Activated T-cell treated with anti-CD3 and anti-CD28 coated beads, Interleukin-2, amount 50 U/mL, for 4 hours (primary cell): ENCODE results near the gene ABHD12B. TPM values are rescaled to one million over a fixed set of nuclear protein-coding genes. Genes with fewer than 3 reads are reported as not detected.
"Not testable (repeated sequence)": the region's sequence is repeated elsewhere in the genome, so short reads cannot be mapped to it uniquely, and the experiment has no call there.

Experiments used
- ATAC-seq, 2 donors: fragments of 200-7000 bp; cut with Tn5 transposase; one replicate each; pipeline ENCODE4 v1.10.0; 2021
- DNase-seq: peaks from one replicate; pipeline ENCODE4 v3.0.0-alpha.2; 2020
- H3K27me3 Mint-ChIP-seq: one replicate; pipeline ENCODE4 v1.8.0; 2021; ENCODE audit warnings: low read depth, mixed read lengths
- H3K36me3 Mint-ChIP-seq: one replicate; pipeline ENCODE4 v1.8.0; 2022; ENCODE audit warnings: mixed read lengths; ENCODE audit not compliant: insufficient read depth
- H3K4me1 Mint-ChIP-seq: one replicate; pipeline ENCODE4 v1.8.0; 2021; ENCODE audit warnings: low read depth, mixed read lengths
- H3K4me3 Mint-ChIP-seq: one replicate; pipeline ENCODE4 v1.8.0; 2021; ENCODE audit warnings: mild to moderate bottlenecking, moderate library complexity, mixed read lengths
- H3K9me3 Mint-ChIP-seq: one replicate; pipeline ENCODE4 v1.8.0; 2021; ENCODE audit warnings: mixed read lengths
- total RNA-seq, 3 donors: library from RNA; stranded (reverse); gene quantifications; one replicate each; pipeline ENCODE4 v1.2.1, GENCODE V29; 2021

The ABHD12B gene
- total RNA-seq, 3 donors from 2014 or later = not detected

- peaks cover 25% of the 10 kb centered on the region for H3K27me3 Mint-ChIP-seq
- no peaks in the 10 kb centered on the region for H3K36me3 Mint-ChIP-seq
- H3K4me1 Mint-ChIP-seq = no peaks in the 10 kb centered on the region
- no peaks in the 10 kb centered on the region for H3K9me3 Mint-ChIP-seq
- no peak for DNase-seq
- no peak for ATAC-seq
- no peak overlapping the region for H3K4me3 Mint-ChIP-seq
Observed at GRCh38 chr14:50928002-50928635, 56.3 kb downstream of the ABHD12B start.

GRCh38 chr14:50929506-50929905 is 57.7 kb downstream of the ABHD12B start:
- DNase-seq = no peak
- no peak for ATAC-seq
- Mint-ChIP-seq H3K36me3 (no peaks in the 10 kb centered on the region), H3K27me3 (peaks cover 24% of the 10 kb centered on the region), H3K9me3 (no peaks in the 10 kb centered on the region), H3K4me3 (no peak overlapping the region), H3K4me1 (no peaks in the 10 kb centered on the region)

- Mint-ChIP-seq H3K27me3 (peaks cover 23% of the 10 kb centered on the region), H3K9me3 (no peaks in the 10 kb centered on the region), H3K4me1 (no peaks in the 10 kb centered on the region), H3K36me3 (no peaks in the 10 kb centered on the region), H3K4me3 (no peak overlapping the region)
- ATAC-seq (no peak), DNase-seq (no peak)
Observed at GRCh38 chr14:50931559-50931958, 59.7 kb downstream of the ABHD12B start.

GRCh38 chr14:50932156-50932555 is 60.3 kb downstream of the ABHD12B start:
- DNase-seq (no peak), ATAC-seq (no peak)
- Mint-ChIP-seq H3K4me3 (no peak overlapping the region), H3K9me3 (no peaks in the 10 kb centered on the region), H3K36me3 (no peaks in the 10 kb centered on the region), H3K4me1 (no peaks in the 10 kb centered on the region), H3K27me3 (peaks cover 23% of the 10 kb centered on the region)

GRCh38 chr14:50932592-50933495 is 61.0 kb downstream of the ABHD12B start:
- H3K27me3 Mint-ChIP-seq = peaks cover 19% of the 10 kb centered on the region
- DNase-seq (no peak), ATAC-seq (no peak)
- H3K4me1 Mint-ChIP-seq = no peaks in the 10 kb centered on the region
- H3K36me3 Mint-ChIP-seq = no peaks in the 10 kb centered on the region
- H3K4me3 Mint-ChIP-seq = no peak overlapping the region
- no peaks in the 10 kb centered on the region for H3K9me3 Mint-ChIP-seq

- no peak overlapping the region for H3K4me3 Mint-ChIP-seq
- no peaks in the 10 kb centered on the region for H3K36me3 Mint-ChIP-seq
- peaks cover 16% of the 10 kb centered on the region for H3K27me3 Mint-ChIP-seq
- no peaks in the 10 kb centered on the region for H3K9me3 Mint-ChIP-seq
- H3K4me1 Mint-ChIP-seq = no peaks in the 10 kb centered on the region
- ATAC-seq (no peak), DNase-seq (no peak)
Observed at GRCh38 chr14:50935126-50936015, 63.5 kb downstream of the ABHD12B start.

GRCh38 chr14:50936016-50936340 is 64.1 kb downstream of the ABHD12B start:
- H3K4me3 Mint-ChIP-seq = no peak overlapping the region
- peaks cover 19% of the 10 kb centered on the region for H3K27me3 Mint-ChIP-seq
- H3K4me1 Mint-ChIP-seq = no peaks in the 10 kb centered on the region
- H3K9me3 Mint-ChIP-seq = no peaks in the 10 kb centered on the region
- ATAC-seq (no peak), DNase-seq (no peak)
- no peaks in the 10 kb centered on the region for H3K36me3 Mint-ChIP-seq

GRCh38 chr14:50936882-50937281 is 65.0 kb downstream of the ABHD12B start:
- Mint-ChIP-seq H3K36me3 (no peaks in the 10 kb centered on the region), H3K9me3 (no peaks in the 10 kb centered on the region), H3K4me1 (no peaks in the 10 kb centered on the region), H3K4me3 (no peak overlapping the region), H3K27me3 (peaks cover 25% of the 10 kb centered on the region)
- ATAC-seq (no peak), DNase-seq (no peak)

GRCh38 chr14:50937325-50937724 is 65.5 kb downstream of the ABHD12B start:
- H3K4me1 Mint-ChIP-seq = no peaks in the 10 kb centered on the region
- DNase-seq (no peak), ATAC-seq (no peak)
- no peaks in the 10 kb centered on the region for H3K9me3 Mint-ChIP-seq
- H3K4me3 Mint-ChIP-seq = no peak overlapping the region
- no peaks in the 10 kb centered on the region for H3K36me3 Mint-ChIP-seq
- H3K27me3 Mint-ChIP-seq = peaks cover 25% of the 10 kb centered on the region

- H3K9me3 Mint-ChIP-seq = no peaks in the 10 kb centered on the region
- no peak for ATAC-seq
- no peaks in the 10 kb centered on the region for H3K4me1 Mint-ChIP-seq
- H3K27me3 Mint-ChIP-seq = peaks cover 20% of the 10 kb centered on the region
- no peaks in the 10 kb centered on the region for H3K36me3 Mint-ChIP-seq
- no peak overlapping the region for H3K4me3 Mint-ChIP-seq
- DNase-seq = no peak
Observed at GRCh38 chr14:50937800-50938199, 65.9 kb downstream of the ABHD12B start.

GRCh38 chr14:50941151-50941550 is 69.3 kb downstream of the ABHD12B start:
- Mint-ChIP-seq H3K9me3 (no peaks in the 10 kb centered on the region), H3K27me3 (peaks cover 30% of the 10 kb centered on the region), H3K4me1 (peaks cover 10% of the 10 kb centered on the region), H3K4me3 (no peak overlapping the region), H3K36me3 (no peaks in the 10 kb centered on the region)
- ATAC-seq (no peak), DNase-seq (no peak)

GRCh38 chr14:50941638-50942037 is 69.8 kb downstream of the ABHD12B start:
- ATAC-seq, H3K9me3 Mint-ChIP-seq, H3K4me1 Mint-ChIP-seq, DNase-seq, H3K36me3 Mint-ChIP-seq, H3K4me3 Mint-ChIP-seq: not testable (repeated sequence)
- peaks cover 30% of the 10 kb centered on the region for H3K27me3 Mint-ChIP-seq

- Mint-ChIP-seq H3K27me3 (peaks cover 30% of the 10 kb centered on the region), H3K9me3 (no peaks in the 10 kb centered on the region), H3K36me3 (no peaks in the 10 kb centered on the region), H3K4me3 (peak overlapping the region; percentile 38), H3K4me1 (peaks cover 10% of the 10 kb centered on the region)
- no peak for DNase-seq
- ATAC-seq = no peak
Observed at GRCh38 chr14:50943261-50943942, 71.5 kb downstream of the ABHD12B start.
